ENCODE measurements around the gene CES2. TPM values are rescaled to one million over a fixed set of nuclear protein-coding genes. Genes with fewer than 3 reads are reported as not detected.

Gene CES2
- total RNA-seq, 6 experiments from 2014 or later, result 35.1 to 42.3 (median 40.2) TPM

GRCh38 chr16:66975302-66975893 is 40.1 kb downstream of the CES2 start:
- peaks cover 3% of the 10 kb centered on the region for H3K27me3 Mint-ChIP-seq (ENCODE audit: insufficient read depth)
- H3K9me3 Mint-ChIP-seq, result no peaks in the 10 kb centered on the region
- no peak for DNase-seq
- H3K4me1 Mint-ChIP-seq (ENCODE audit: low read depth), result peaks cover 20% of the 10 kb centered on the region
- TF ChIP-seq CTCF (IDR thresholded peaks at IDR 0.05), result no peak
- no peak overlapping the region for H3K27ac Mint-ChIP-seq
- H3K4me3 Mint-ChIP-seq, result no peak overlapping the region
- no peaks in the 10 kb centered on the region for H3K36me3 Mint-ChIP-seq (ENCODE audit: low read depth)

GRCh38 chr16:66976746-66977145 is 41.4 kb downstream of the CES2 start:
- Mint-ChIP-seq H3K9me3 (no peaks in the 10 kb centered on the region), H3K4me1 (ENCODE audit: low read depth) (peaks cover 8% of the 10 kb centered on the region), H3K4me3 (no peak overlapping the region), H3K27ac (no peak overlapping the region), H3K36me3 (ENCODE audit: low read depth) (no peaks in the 10 kb centered on the region), H3K27me3 (ENCODE audit: insufficient read depth) (peaks cover 3% of the 10 kb centered on the region)
- DNase-seq, result no peak
- TF ChIP-seq CTCF (IDR thresholded peaks at IDR 0.05), result no peak

- TF ChIP-seq CTCF (IDR thresholded peaks at IDR 0.05), result peak; percentile 99
- H3K36me3 Mint-ChIP-seq (ENCODE audit: low read depth), result no peaks in the 10 kb centered on the region
These were observed 42.2 kb downstream of the CES2 start for GRCh38 chr16:66977341-66978113.

GRCh38 chr16:66979011-66979717 is 43.8 kb downstream of the CES2 start:
- Mint-ChIP-seq H3K36me3 (ENCODE audit: low read depth) (no peaks in the 10 kb centered on the region), H3K9me3 (no peaks in the 10 kb centered on the region), H3K4me1 (ENCODE audit: low read depth) (0 out of 2 replicates have a peak, but pooled peaks cover 6% of the 10 kb centered on the region), H3K27ac (no peak overlapping the region), H3K4me3 (no peak overlapping the region), H3K27me3 (ENCODE audit: insufficient read depth) (peaks cover 10% of the 10 kb centered on the region)
- no peak for DNase-seq
- TF ChIP-seq CTCF (IDR thresholded peaks at IDR 0.05), result no peak

More at GRCh38 chr16:66977341-66978113, 42.2 kb downstream of the CES2 start:
- H3K9me3 Mint-ChIP-seq, result no peaks in the 10 kb centered on the region
- peaks cover 10% of the 10 kb centered on the region for H3K27me3 Mint-ChIP-seq (ENCODE audit: insufficient read depth)
- no peak overlapping the region for H3K4me3 Mint-ChIP-seq
- DNase-seq, result peak; percentile 70
- peaks cover 6% of the 10 kb centered on the region; the same call in 1 of the 2 replicates for H3K4me1 Mint-ChIP-seq (ENCODE audit: low read depth)
- no peak overlapping the region for H3K27ac Mint-ChIP-seq

GRCh38 chr16:66983033-66983432 is 47.7 kb downstream of the CES2 start:
- Mint-ChIP-seq H3K4me1 (ENCODE audit: low read depth) (peaks cover 1% of the 10 kb centered on the region), H3K9me3 (no peaks in the 10 kb centered on the region), H3K27ac (no peak overlapping the region), H3K4me3 (no peak overlapping the region), H3K27me3 (ENCODE audit: insufficient read depth) (peaks cover 13% of the 10 kb centered on the region), H3K36me3 (ENCODE audit: low read depth) (no peaks in the 10 kb centered on the region)
- DNase-seq, result no peak
- TF ChIP-seq CTCF (IDR thresholded peaks at IDR 0.05), result no peak

Measured in HFFc6 (cell line).